HEK293 (cell line): ENCODE data around the gene WDR7.

Experiments used
- CTCF ChIA-PET: fragments of 350-600 bp; formaldehyde crosslinking; extraction: SDS; loops from one replicate; lab custom pipeline; 2021; ENCODE audit warnings: antibody characterized with exemption; lab: Yijun Ruan, JAX
- POLR2A ChIA-PET: fragments of 300-600 bp; formaldehyde crosslinking; extraction: SDS; loops from one replicate; lab custom pipeline; 2020; ENCODE audit warnings: antibody characterized with exemption, inconsistent platforms; lab: Yijun Ruan, JAX
- H3K27ac ChIP-seq: fragments of 200-500 bp; sonication (Bioruptor generic); 2 replicates; pipeline ENCODE4 v1.5.1; 2014; ENCODE audit warnings: low read depth, low read length, control low read depth, inconsistent platforms; ENCODE audit errors: extremely low read depth
- H3K36me3 ChIP-seq, 2 experiments: fragments of 200-500 bp in 1 of 2; sonication (Bioruptor generic) in 1 of 2; 1 replicate in 1 of 2; 2 replicates in 1 of 2; pipeline ENCODE4 v1.5.1; 2014 to 2017; ENCODE audit warnings: inconsistent platforms in 2 of 2, low read length in 2 of 2; ENCODE audit not compliant: control insufficient read depth in 2 of 2, insufficient read depth in 1 of 2
- H3K4me1 ChIP-seq: fragments of 200-500 bp; sonication (Bioruptor generic); 2 replicates; pipeline ENCODE4 v1.5.1; 2014; ENCODE audit warnings: mild to moderate bottlenecking, low read length, inconsistent platforms; ENCODE audit not compliant: control insufficient read depth, insufficient read depth
- H3K4me3 ChIP-seq: 2 replicates; pipeline ENCODE4 v1.5.1; 2011; ENCODE audit warnings: low read depth, mild to moderate bottlenecking, control low read depth, low read length, moderate library complexity
- H3K9me3 ChIP-seq: fragments of 200-500 bp; sonication (Bioruptor generic); 2 replicates; pipeline ENCODE4 v1.5.1; 2014; ENCODE audit warnings: low read depth, low read length, inconsistent platforms; ENCODE audit not compliant: control insufficient read depth, insufficient read depth
- GLIS2 ChIP-seq: fragments of 450-650 bp; formaldehyde crosslinking; IDR thresholded peaks from 2 replicates; pipeline ENCODE4 v1.5.1; 2016; ENCODE audit warnings: missing biosample characterization, missing genetic modification characterization
- HOXC10 ChIP-seq: sonication (generic); formaldehyde crosslinking; IDR thresholded peaks from 2 replicates; pipeline ENCODE4 v1.8.1; 2023; ENCODE audit warnings: mild to moderate bottlenecking, missing genetic modification reagents
- SALL2 ChIP-seq: fragments of 450-650 bp; formaldehyde crosslinking; IDR thresholded peaks from 2 replicates; pipeline ENCODE4 v1.5.0; 2017; ENCODE audit warnings: missing biosample characterization, mild to moderate bottlenecking, missing genetic modification characterization, borderline replicate concordance
- SCRT1 ChIP-seq: fragments of 450-650 bp; formaldehyde crosslinking; IDR thresholded peaks from 2 replicates; pipeline ENCODE4 v1.5.1; 2016; ENCODE audit warnings: missing biosample characterization, missing genetic modification characterization, borderline replicate concordance
- SETDB1 ChIP-seq: IDR thresholded peaks from one replicate; pipeline ENCODE4 v1.6.1; 2017; ENCODE audit warnings: mild to moderate bottlenecking, low read length, moderate library complexity, mixed read lengths; ENCODE audit not compliant: insufficient read length
- ZNF2 ChIP-seq: fragments of 450-650 bp; formaldehyde crosslinking; IDR thresholded peaks from 2 replicates; pipeline ENCODE4 v1.5.1; 2016; ENCODE audit warnings: missing biosample characterization, missing genetic modification characterization
- ZNF324 ChIP-seq: fragments of 450-650 bp; formaldehyde crosslinking; IDR thresholded peaks from 2 replicates; pipeline ENCODE4 v1.5.1; 2016; ENCODE audit warnings: missing biosample characterization, missing genetic modification characterization
- ZNF473 ChIP-seq: fragments of 450-650 bp; formaldehyde crosslinking; IDR thresholded peaks from 2 replicates; pipeline ENCODE4 v1.5.1; 2017; ENCODE audit warnings: missing biosample characterization, missing genetic modification characterization
- ZNF529 ChIP-seq: fragments of 450-650 bp; formaldehyde crosslinking; IDR thresholded peaks from 2 replicates; pipeline ENCODE4 v1.5.1; 2017; ENCODE audit warnings: missing genetic modification characterization, missing biosample characterization; ENCODE audit not compliant: insufficient replicate concordance
- ZNF626 ChIP-seq: fragments of 450-650 bp; sonication (Bioruptor Pico); formaldehyde crosslinking; IDR thresholded peaks from 2 replicates; pipeline ENCODE4 v1.5.1; 2018; ENCODE audit warnings: missing biosample characterization, missing genetic modification characterization, inconsistent platforms
- ZNF707 ChIP-seq: fragments of 450-650 bp; formaldehyde crosslinking; IDR thresholded peaks from 2 replicates; pipeline ENCODE4 v1.5.1; 2016; ENCODE audit warnings: missing biosample characterization, missing genetic modification characterization
- ZNF776 ChIP-seq: fragments of 450-650 bp; formaldehyde crosslinking; IDR thresholded peaks from 2 replicates; pipeline ENCODE4 v1.5.0; 2017; ENCODE audit warnings: missing biosample characterization, missing genetic modification characterization, borderline replicate concordance
- TF ChIP-seq, protein P1 (sequence below): fragments of 450-650 bp; formaldehyde crosslinking; IDR thresholded peaks from 2 replicates; pipeline ENCODE4 v1.5.1; 2016; ENCODE audit warnings: missing biosample characterization, missing genetic modification characterization
- TF ChIP-seq, protein P2 (sequence below): fragments of 450-650 bp; formaldehyde crosslinking; conservative IDR thresholded peaks from 2 replicates; pipeline ENCODE4 v1.5.1; 2016; ENCODE audit warnings: low read depth, missing biosample characterization, missing genetic modification characterization
- TF ChIP-seq, protein P3 (sequence below): fragments of 450-650 bp; formaldehyde crosslinking; IDR thresholded peaks from 2 replicates; pipeline ENCODE4 v1.5.1; 2016; ENCODE audit warnings: missing biosample characterization, missing genetic modification characterization
- TF ChIP-seq, protein P4 (sequence below): fragments of 450-650 bp; formaldehyde crosslinking; IDR thresholded peaks from 2 replicates; pipeline ENCODE4 v1.5.1; 2016; ENCODE audit warnings: missing biosample characterization, missing genetic modification characterization, borderline replicate concordance
- TF ChIP-seq, protein P5 (sequence below): fragments of 450-650 bp; formaldehyde crosslinking; IDR thresholded peaks from 2 replicates; pipeline ENCODE4 v1.5.1; 2016; ENCODE audit warnings: missing biosample characterization, missing genetic modification characterization
- TF ChIP-seq, protein P6 (sequence below): fragments of 450-650 bp; formaldehyde crosslinking; IDR thresholded peaks from 2 replicates; pipeline ENCODE4 v1.5.1; 2016; ENCODE audit warnings: missing biosample characterization, missing genetic modification characterization, low read depth

Gene WDR7

DNA sequence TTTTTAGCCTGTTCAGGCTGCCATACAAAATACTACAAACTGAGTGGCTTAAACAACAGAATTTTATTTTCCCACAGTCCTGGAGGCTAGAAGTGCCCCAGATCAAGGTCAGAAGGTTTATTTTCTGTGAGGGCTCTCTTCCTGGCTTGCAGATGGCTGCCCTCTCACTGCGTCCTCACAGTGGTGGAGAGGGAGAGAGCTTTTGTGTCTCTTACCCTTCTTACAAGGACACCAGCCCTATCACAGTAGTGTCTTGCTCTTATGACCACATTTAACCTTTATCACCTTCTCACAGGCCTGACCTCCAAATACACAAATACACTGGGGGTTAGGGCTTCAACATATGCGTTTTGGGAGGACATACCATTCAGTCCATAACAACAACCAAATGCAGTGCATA is 11.7 kb downstream of the WDR7 start:
- Histone ChIP-seq H3K4me3 (no peak overlapping the region), H3K9me3 (no peaks in the 10 kb centered on the region), H3K27ac (no peak overlapping the region), H3K36me3 (no peaks in the 10 kb centered on the region; a peak in 1 of 3 replicates), H3K4me1 (peaks cover 12% of the 10 kb centered on the region)
- ChIA-PET POLR2A (no interaction called here), CTCF (no interaction called here)
- no peak for TF ChIP-seq GLIS2 (tag by site-specific recombination)
- TF ChIP-seq, protein P1, sequence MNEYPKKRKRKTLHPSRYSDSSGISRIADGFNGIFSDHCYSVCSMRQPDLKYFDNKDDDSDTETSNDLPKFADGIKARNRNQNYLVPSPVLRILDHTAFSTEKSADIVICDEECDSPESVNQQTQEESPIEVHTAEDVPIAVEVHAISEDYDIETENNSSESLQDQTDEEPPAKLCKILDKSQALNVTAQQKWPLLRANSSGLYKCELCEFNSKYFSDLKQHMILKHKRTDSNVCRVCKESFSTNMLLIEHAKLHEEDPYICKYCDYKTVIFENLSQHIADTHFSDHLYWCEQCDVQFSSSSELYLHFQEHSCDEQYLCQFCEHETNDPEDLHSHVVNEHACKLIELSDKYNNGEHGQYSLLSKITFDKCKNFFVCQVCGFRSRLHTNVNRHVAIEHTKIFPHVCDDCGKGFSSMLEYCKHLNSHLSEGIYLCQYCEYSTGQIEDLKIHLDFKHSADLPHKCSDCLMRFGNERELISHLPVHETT (tag by site-specific recombination) = no peak
- TF ChIP-seq ZNF626 = no peak
- TF ChIP-seq, protein P2, sequence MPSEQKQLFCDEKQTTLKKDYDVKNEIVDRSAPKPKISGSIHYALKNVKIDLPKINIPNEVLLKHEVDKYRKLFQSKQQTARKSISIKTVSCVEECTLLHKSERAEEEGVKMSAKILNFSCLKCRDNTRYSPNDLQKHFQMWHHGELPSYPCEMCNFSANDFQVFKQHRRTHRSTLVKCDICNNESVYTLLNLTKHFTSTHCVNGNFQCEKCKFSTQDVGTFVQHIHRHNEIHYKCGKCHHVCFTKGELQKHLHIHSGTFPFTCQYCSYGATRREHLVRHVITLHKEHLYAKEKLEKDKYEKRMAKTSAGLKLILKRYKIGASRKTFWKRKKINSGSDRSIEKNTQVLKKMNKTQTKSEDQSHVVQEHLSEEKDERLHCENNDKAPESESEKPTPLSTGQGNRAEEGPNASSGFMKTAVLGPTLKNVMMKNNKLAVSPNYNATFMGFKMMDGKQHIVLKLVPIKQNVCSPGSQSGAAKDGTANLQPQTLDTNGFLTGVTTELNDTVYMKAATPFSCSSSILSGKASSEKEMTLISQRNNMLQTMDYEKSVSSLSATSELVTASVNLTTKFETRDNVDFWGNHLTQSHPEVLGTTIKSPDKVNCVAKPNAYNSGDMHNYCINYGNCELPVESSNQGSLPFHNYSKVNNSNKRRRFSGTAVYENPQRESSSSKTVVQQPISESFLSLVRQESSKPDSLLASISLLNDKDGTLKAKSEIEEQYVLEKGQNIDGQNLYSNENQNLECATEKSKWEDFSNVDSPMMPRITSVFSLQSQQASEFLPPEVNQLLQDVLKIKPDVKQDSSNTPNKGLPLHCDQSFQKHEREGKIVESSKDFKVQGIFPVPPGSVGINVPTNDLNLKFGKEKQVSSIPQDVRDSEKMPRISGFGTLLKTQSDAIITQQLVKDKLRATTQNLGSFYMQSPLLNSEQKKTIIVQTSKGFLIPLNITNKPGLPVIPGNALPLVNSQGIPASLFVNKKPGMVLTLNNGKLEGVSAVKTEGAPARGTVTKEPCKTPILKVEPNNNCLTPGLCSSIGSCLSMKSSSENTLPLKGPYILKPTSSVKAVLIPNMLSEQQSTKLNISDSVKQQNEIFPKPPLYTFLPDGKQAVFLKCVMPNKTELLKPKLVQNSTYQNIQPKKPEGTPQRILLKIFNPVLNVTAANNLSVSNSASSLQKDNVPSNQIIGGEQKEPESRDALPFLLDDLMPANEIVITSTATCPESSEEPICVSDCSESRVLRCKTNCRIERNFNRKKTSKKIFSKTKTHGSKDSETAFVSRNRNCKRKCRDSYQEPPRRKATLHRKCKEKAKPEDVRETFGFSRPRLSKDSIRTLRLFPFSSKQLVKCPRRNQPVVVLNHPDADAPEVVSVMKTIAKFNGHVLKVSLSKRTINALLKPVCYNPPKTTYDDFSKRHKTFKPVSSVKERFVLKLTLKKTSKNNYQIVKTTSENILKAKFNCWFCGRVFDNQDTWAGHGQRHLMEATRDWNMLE (tag by site-specific recombination) = no peak
- TF ChIP-seq ZNF776 (tag by site-specific recombination) = no peak
- TF ChIP-seq ZNF2 (tag by site-specific recombination) = no peak
- TF ChIP-seq SETDB1 = no peak
- TF ChIP-seq, protein P3, sequence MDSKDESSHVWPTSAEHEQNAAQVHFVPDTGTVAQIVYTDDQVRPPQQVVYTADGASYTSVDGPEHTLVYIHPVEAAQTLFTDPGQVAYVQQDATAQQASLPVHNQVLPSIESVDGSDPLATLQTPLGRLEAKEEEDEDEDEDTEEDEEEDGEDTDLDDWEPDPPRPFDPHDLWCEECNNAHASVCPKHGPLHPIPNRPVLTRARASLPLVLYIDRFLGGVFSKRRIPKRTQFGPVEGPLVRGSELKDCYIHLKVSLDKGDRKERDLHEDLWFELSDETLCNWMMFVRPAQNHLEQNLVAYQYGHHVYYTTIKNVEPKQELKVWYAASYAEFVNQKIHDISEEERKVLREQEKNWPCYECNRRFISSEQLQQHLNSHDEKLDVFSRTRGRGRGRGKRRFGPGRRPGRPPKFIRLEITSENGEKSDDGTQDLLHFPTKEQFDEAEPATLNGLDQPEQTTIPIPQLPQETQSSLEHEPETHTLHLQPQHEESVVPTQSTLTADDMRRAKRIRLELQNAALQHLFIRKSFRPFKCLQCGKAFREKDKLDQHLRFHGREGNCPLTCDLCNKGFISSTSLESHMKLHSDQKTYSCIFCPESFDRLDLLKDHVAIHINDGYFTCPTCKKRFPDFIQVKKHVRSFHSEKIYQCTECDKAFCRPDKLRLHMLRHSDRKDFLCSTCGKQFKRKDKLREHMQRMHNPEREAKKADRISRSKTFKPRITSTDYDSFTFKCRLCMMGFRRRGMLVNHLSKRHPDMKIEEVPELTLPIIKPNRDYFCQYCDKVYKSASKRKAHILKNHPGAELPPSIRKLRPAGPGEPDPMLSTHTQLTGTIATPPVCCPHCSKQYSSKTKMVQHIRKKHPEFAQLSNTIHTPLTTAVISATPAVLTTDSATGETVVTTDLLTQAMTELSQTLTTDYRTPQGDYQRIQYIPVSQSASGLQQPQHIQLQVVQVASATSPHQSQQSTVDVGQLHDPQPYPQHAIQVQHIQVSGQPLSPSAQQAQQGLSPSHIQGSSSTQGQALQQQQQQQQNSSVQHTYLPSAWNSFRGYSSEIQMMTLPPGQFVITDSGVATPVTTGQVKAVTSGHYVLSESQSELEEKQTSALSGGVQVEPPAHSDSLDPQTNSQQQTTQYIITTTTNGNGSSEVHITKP (tag by site-specific recombination) = no peak
- no peak for TF ChIP-seq ZNF324 (tag by site-specific recombination)
- TF ChIP-seq ZNF473 (tag by site-specific recombination) = no peak
- no peak for TF ChIP-seq ZNF707
- TF ChIP-seq, protein P4, sequence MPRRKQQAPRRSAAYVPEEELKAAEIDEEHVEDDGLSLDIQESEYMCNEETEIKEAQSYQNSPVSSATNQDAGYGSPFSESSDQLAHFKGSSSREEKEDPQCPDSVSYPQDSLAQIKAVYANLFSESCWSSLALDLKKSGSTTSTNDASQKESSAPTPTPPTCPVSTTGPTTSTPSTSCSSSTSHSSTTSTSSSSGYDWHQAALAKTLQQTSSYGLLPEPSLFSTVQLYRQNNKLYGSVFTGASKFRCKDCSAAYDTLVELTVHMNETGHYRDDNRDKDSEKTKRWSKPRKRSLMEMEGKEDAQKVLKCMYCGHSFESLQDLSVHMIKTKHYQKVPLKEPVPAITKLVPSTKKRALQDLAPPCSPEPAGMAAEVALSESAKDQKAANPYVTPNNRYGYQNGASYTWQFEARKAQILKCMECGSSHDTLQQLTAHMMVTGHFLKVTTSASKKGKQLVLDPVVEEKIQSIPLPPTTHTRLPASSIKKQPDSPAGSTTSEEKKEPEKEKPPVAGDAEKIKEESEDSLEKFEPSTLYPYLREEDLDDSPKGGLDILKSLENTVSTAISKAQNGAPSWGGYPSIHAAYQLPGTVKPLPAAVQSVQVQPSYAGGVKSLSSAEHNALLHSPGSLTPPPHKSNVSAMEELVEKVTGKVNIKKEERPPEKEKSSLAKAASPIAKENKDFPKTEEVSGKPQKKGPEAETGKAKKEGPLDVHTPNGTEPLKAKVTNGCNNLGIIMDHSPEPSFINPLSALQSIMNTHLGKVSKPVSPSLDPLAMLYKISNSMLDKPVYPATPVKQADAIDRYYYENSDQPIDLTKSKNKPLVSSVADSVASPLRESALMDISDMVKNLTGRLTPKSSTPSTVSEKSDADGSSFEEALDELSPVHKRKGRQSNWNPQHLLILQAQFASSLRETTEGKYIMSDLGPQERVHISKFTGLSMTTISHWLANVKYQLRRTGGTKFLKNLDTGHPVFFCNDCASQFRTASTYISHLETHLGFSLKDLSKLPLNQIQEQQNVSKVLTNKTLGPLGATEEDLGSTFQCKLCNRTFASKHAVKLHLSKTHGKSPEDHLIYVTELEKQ (tag by site-specific recombination) = no peak
- no peak for TF ChIP-seq SCRT1
- TF ChIP-seq ZNF529 = no peak
- TF ChIP-seq, protein P5, sequence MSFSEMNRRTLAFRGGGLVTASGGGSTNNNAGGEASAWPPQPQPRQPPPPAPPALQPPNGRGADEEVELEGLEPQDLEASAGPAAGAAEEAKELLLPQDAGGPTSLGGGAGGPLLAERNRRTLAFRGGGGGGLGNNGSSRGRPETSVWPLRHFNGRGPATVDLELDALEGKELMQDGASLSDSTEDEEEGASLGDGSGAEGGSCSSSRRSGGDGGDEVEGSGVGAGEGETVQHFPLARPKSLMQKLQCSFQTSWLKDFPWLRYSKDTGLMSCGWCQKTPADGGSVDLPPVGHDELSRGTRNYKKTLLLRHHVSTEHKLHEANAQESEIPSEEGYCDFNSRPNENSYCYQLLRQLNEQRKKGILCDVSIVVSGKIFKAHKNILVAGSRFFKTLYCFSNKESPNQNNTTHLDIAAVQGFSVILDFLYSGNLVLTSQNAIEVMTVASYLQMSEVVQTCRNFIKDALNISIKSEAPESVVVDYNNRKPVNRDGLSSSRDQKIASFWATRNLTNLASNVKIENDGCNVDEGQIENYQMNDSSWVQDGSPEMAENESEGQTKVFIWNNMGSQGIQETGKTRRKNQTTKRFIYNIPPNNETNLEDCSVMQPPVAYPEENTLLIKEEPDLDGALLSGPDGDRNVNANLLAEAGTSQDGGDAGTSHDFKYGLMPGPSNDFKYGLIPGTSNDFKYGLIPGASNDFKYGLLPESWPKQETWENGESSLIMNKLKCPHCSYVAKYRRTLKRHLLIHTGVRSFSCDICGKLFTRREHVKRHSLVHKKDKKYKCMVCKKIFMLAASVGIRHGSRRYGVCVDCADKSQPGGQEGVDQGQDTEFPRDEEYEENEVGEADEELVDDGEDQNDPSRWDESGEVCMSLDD (tag by site-specific recombination) = no peak
- TF ChIP-seq SALL2 (tag by site-specific recombination) = no peak
- no peak for TF ChIP-seq HOXC10 (CRISPR knock-in tag)
- TF ChIP-seq, protein P6, sequence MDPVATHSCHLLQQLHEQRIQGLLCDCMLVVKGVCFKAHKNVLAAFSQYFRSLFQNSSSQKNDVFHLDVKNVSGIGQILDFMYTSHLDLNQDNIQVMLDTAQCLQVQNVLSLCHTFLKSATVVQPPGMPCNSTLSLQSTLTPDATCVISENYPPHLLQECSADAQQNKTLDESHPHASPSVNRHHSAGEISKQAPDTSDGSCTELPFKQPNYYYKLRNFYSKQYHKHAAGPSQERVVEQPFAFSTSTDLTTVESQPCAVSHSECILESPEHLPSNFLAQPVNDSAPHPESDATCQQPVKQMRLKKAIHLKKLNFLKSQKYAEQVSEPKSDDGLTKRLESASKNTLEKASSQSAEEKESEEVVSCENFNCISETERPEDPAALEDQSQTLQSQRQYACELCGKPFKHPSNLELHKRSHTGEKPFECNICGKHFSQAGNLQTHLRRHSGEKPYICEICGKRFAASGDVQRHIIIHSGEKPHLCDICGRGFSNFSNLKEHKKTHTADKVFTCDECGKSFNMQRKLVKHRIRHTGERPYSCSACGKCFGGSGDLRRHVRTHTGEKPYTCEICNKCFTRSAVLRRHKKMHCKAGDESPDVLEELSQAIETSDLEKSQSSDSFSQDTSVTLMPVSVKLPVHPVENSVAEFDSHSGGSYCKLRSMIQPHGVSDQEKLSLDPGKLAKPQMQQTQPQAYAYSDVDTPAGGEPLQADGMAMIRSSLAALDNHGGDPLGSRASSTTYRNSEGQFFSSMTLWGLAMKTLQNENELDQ = no peak
